C4-2B (cell line): ENCODE results near the gene SPECC1L.
A peak's percentile ranks its signal among the peaks of the same experiment; 100 is the strongest.

Experiments used
- H3K27ac ChIP-seq: fragments of 450-650 bp; 2 replicates; pipeline ENCODE4 v1.5.1; 2017
- CTCF ChIP-seq: fragments of 450-650 bp; conservative IDR thresholded peaks from 2 replicates; pipeline ENCODE4 v1.5.1; 2017; ENCODE audit warnings: mild to moderate bottlenecking
- ZFX ChIP-seq: fragments of 450-650 bp; IDR thresholded peaks from 2 replicates; pipeline ENCODE4 v1.6.1; 2017

SPECC1L gene

GRCh38 chr22:24406322-24407277 is 136.0 kb downstream of the SPECC1L start:
- TF ChIP-seq ZFX (no peak), CTCF (no peak)
- H3K27ac ChIP-seq = peak overlapping the region; percentile 77

- TF ChIP-seq ZFX (no peak), CTCF (no peak)
- H3K27ac ChIP-seq = peak overlapping the region; percentile 77
Observed at GRCh38 chr22:24407278-24407665, 136.6 kb downstream of the SPECC1L start.

- TF ChIP-seq CTCF = no peak
- TF ChIP-seq ZFX = no peak
Observed at GRCh38 chr22:24407884-24408283, 137.3 kb downstream of the SPECC1L start.

GRCh38 chr22:24408630-24409029 is 138.0 kb downstream of the SPECC1L start:
- H3K27ac ChIP-seq = peak overlapping the region; percentile 77
- no peak for TF ChIP-seq CTCF
- no peak for TF ChIP-seq ZFX

More at GRCh38 chr22:24407884-24408283, 137.3 kb downstream of the SPECC1L start:
- peak overlapping the region; percentile 77 for H3K27ac ChIP-seq

GRCh38 chr22:24409707-24410106 is 139.1 kb downstream of the SPECC1L start:
- H3K27ac ChIP-seq = no peak overlapping the region; the same call in 1 of the 2 replicates
- TF ChIP-seq CTCF (no peak), ZFX (no peak)

- H3K27ac ChIP-seq = no peak overlapping the region; the same call in 1 of the 2 replicates
- TF ChIP-seq CTCF = no peak
- no peak for TF ChIP-seq ZFX
Observed at GRCh38 chr22:24410110-24410856, 139.7 kb downstream of the SPECC1L start.
